Cardiac muscle cell (in vitro differentiated cells and primary cell): Measurements from ENCODE around the gene FGD4. TPM values are rescaled to one million over a fixed set of nuclear protein-coding genes. Genes with fewer than 3 reads are reported as not detected.

ENCODE experiments used
- DNase-seq, 2 donors: peaks; one replicate each; pipeline versions ENCODE4 v3.0.0 to v3.0.0-alpha.2; 2010 to 2017; ENCODE audit warnings: low read depth in 1 of 2, low spot score in 1 of 2
- H3K27ac ChIP-seq: fragments of 200-600 bp; sonication (generic); 2 replicates; pipeline ENCODE4 v1.5.1; 2016
- H3K27me3 ChIP-seq: fragments of 200-600 bp; sonication (generic); 2 replicates; pipeline ENCODE4 v1.6.0; 2016; ENCODE audit warnings: control low read depth
- H3K36me3 ChIP-seq: fragments of 200-600 bp; sonication (generic); 2 replicates; pipeline ENCODE4 v1.5.1; 2016; ENCODE audit warnings: control low read depth
- H3K4me1 ChIP-seq: fragments of 200-600 bp; sonication (generic); 2 replicates; pipeline ENCODE4 v1.8.1; 2017; ENCODE audit warnings: low read depth, mild to moderate bottlenecking, mixed run types
- H3K4me3 ChIP-seq: fragments of 200-600 bp; sonication (generic); 2 replicates; pipeline ENCODE4 v1.5.1; 2016; ENCODE audit warnings: mild to moderate bottlenecking
- H3K9me3 ChIP-seq: fragments of 200-600 bp; sonication (generic); 2 replicates; pipeline ENCODE4 v1.5.1; 2017; ENCODE audit warnings: low read depth, mild to moderate bottlenecking, control low read depth
- CTCF ChIP-seq: IDR thresholded peaks from 2 replicates; pipeline ENCODE4 v1.5.1; 2012; ENCODE audit warnings: low read depth, mild to moderate bottlenecking, low read length
- polyA plus RNA-seq: library from polyadenylated mRNA; unstranded; fragments of >200 nt; fragmentation: Nextera tagmentation; extraction: Ambion mirVana; gene quantifications from 2 replicates; pipeline ENCODE4 v1.2.1, GENCODE V29; 2016
- total RNA-seq: library from RNA; depleted of rRNA; stranded (reverse); fragments of >200 nt; gene quantifications from 2 replicates; pipeline ENCODE4 v1.2.3, GENCODE V29; 2016

FGD4 gene
- total and polyA plus RNA-seq, 2 experiments from 2014 or later: 2.5 to 7.3 TPM

GRCh38 chr12:32659908-32660440 lies 260.6 kb downstream of the FGD4 start:
- H3K27ac ChIP-seq: no peak overlapping the region
- H3K9me3 ChIP-seq: no peaks in the 10 kb centered on the region
- no peaks in the 10 kb centered on the region for H3K27me3 ChIP-seq
- no peaks in the 10 kb centered on the region for H3K4me1 ChIP-seq
- no peaks in the 10 kb centered on the region for H3K36me3 ChIP-seq
- DNase-seq: no peak
- H3K4me3 ChIP-seq: no peak overlapping the region
- no peak for TF ChIP-seq CTCF

GRCh38 chr12:32661706-32662105 lies 262.3 kb downstream of the FGD4 start:
- Histone ChIP-seq H3K9me3 (no peaks in the 10 kb centered on the region), H3K27me3 (no peaks in the 10 kb centered on the region), H3K27ac (no peak overlapping the region), H3K36me3 (no peaks in the 10 kb centered on the region), H3K4me3 (no peak overlapping the region), H3K4me1 (no peaks in the 10 kb centered on the region)
- DNase-seq: no peak
- TF ChIP-seq CTCF: no peak

GRCh38 chr12:32662665-32663064 lies 263.3 kb downstream of the FGD4 start:
- no peaks in the 10 kb centered on the region for H3K9me3 ChIP-seq
- no peaks in the 10 kb centered on the region for H3K36me3 ChIP-seq
- H3K4me1 ChIP-seq: no peaks in the 10 kb centered on the region
- H3K4me3 ChIP-seq: no peak overlapping the region
- no peak overlapping the region for H3K27ac ChIP-seq
- no peaks in the 10 kb centered on the region for H3K27me3 ChIP-seq
- no peak for DNase-seq
- TF ChIP-seq CTCF: no peak

GRCh38 chr12:32666018-32666417 lies 266.7 kb downstream of the FGD4 start:
- Histone ChIP-seq H3K27me3 (no peaks in the 10 kb centered on the region), H3K9me3 (no peaks in the 10 kb centered on the region), H3K4me1 (no peaks in the 10 kb centered on the region), H3K36me3 (no peaks in the 10 kb centered on the region), H3K27ac (no peak overlapping the region), H3K4me3 (no peak overlapping the region)
- TF ChIP-seq CTCF: no peak
- DNase-seq: no peak

GRCh38 chr12:32669584-32669983 lies 270.2 kb downstream of the FGD4 start:
- Histone ChIP-seq H3K9me3 (no peaks in the 10 kb centered on the region), H3K4me1 (no peaks in the 10 kb centered on the region), H3K36me3 (no peaks in the 10 kb centered on the region), H3K4me3 (no peak overlapping the region), H3K27ac (no peak overlapping the region), H3K27me3 (no peaks in the 10 kb centered on the region)
- TF ChIP-seq CTCF: no peak
- DNase-seq: no peak
